UCSD-AML1 (cell line): ENCODE data around the gene SLC25A34.

Source experiments
- DNase-seq: peaks from one replicate; lab custom pipeline; 2025; ENCODE audit not compliant: unreplicated experiment; lab: John Stamatoyannopoulos, UW

Gene SLC25A34

GRCh38 chr1:15770313-15770962 lies 34.4 kb downstream of the SLC25A34 start:
- no peak for DNase-seq

GRCh38 chr1:15771836-15772515 lies 35.9 kb downstream of the SLC25A34 start:
- DNase-seq: no peak

- no peak for DNase-seq
These were observed 39.6 kb downstream of the SLC25A34 start for GRCh38 chr1:15775706-15776105.

GRCh38 chr1:15777909-15778707 lies 42.0 kb downstream of the SLC25A34 start:
- no peak for DNase-seq

- DNase-seq: no peak
These were observed 49.6 kb downstream of the SLC25A34 start for GRCh38 chr1:15785683-15786082.

- DNase-seq: no peak
These were observed 50.5 kb downstream of the SLC25A34 start for GRCh38 chr1:15786581-15786980.

GRCh38 chr1:15788624-15789301 lies 52.7 kb downstream of the SLC25A34 start:
- DNase-seq: no peak
